Adrenal gland (tissue), 5 donors: ENCODE results near the gene GPR158.

Source experiments
- POLR2A ChIP-seq, 2 donors: fragments of 450-650 bp; IDR thresholded peaks; one replicate each; pipeline ENCODE4 v1.6.1; 2017; ENCODE audit warnings: antibody characterized with exemption in 2 of 2, mild to moderate bottlenecking in 2 of 2, moderate library complexity in 1 of 2
- TF ChIP-seq, protein P1 (sequence below), 6 experiments: fragments of 450-650 bp in 4 of 6; fragments of 200-600 bp in 2 of 6; sonication (generic) in 1 of 6; IDR thresholded peaks; 1 replicate in 5 of 6; 2 replicates in 1 of 6; pipeline versions ENCODE4 v1.5.1 to v1.8.0; 2016 to 2021; ENCODE audit warnings: antibody characterized with exemption in 6 of 6, mild to moderate bottlenecking in 2 of 6, moderate library complexity in 1 of 6
- donor health status: DM: no; HTN: no; CAD: no.

- TF ChIP-seq, protein P1, sequence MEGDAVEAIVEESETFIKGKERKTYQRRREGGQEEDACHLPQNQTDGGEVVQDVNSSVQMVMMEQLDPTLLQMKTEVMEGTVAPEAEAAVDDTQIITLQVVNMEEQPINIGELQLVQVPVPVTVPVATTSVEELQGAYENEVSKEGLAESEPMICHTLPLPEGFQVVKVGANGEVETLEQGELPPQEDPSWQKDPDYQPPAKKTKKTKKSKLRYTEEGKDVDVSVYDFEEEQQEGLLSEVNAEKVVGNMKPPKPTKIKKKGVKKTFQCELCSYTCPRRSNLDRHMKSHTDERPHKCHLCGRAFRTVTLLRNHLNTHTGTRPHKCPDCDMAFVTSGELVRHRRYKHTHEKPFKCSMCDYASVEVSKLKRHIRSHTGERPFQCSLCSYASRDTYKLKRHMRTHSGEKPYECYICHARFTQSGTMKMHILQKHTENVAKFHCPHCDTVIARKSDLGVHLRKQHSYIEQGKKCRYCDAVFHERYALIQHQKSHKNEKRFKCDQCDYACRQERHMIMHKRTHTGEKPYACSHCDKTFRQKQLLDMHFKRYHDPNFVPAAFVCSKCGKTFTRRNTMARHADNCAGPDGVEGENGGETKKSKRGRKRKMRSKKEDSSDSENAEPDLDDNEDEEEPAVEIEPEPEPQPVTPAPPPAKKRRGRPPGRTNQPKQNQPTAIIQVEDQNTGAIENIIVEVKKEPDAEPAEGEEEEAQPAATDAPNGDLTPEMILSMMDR (IDR thresholded peaks at IDR 0.05) = no peak
- TF ChIP-seq POLR2A (IDR thresholded peaks at IDR 0.05) = no peak
Observed at GRCh38 chr10:25170627-25171026, 4.2 kb upstream of the GPR158 start.
